SK-N-SH treated with all-trans-retinoic acid at 6 μM for 48 hours (cell line): Measurements from ENCODE around the gene AUTS2.

Experiments used
- ARNTL ChIP-seq: fragments of 450-650 bp; formaldehyde crosslinking; IDR thresholded peaks from 2 replicates; pipeline ENCODE4 v1.5.0; 2020; ENCODE audit warnings: low read depth, mild to moderate bottlenecking, moderate library complexity, borderline replicate concordance
- CREB5 ChIP-seq: fragments of 250-450 bp; sonication (Bioruptor Pico); IDR thresholded peaks from 2 replicates; pipeline ENCODE4 v1.5.1; 2020; ENCODE audit warnings: low read depth, mild to moderate bottlenecking, moderate library complexity
- GLIS3 ChIP-seq: fragments of 250-450 bp; sonication (Bioruptor Pico); IDR thresholded peaks from 2 replicates; pipeline ENCODE4 v1.5.0; 2020; ENCODE audit warnings: mild to moderate bottlenecking, moderate library complexity
- PATZ1 ChIP-seq: fragments of 250-450 bp; sonication (Bioruptor Pico); IDR thresholded peaks from 2 replicates; pipeline ENCODE4 v1.8.0; 2020; ENCODE audit warnings: mild to moderate bottlenecking, moderate library complexity, borderline replicate concordance
- POU6F1 ChIP-seq: fragments of 250-450 bp; sonication (Bioruptor Pico); IDR thresholded peaks from 2 replicates; pipeline ENCODE4 v1.8.0; 2021; ENCODE audit warnings: low read depth, mild to moderate bottlenecking, moderate library complexity, borderline replicate concordance
- PPARA ChIP-seq: fragments of 250-450 bp; sonication (Bioruptor Pico); IDR thresholded peaks from 2 replicates; pipeline ENCODE4 v1.5.0; 2020; ENCODE audit warnings: mild to moderate bottlenecking, borderline replicate concordance
- RARB ChIP-seq: fragments of 250-450 bp; sonication (Bioruptor Pico); IDR thresholded peaks from 2 replicates; pipeline ENCODE4 v1.8.0; 2021; ENCODE audit warnings: mild to moderate bottlenecking, moderate library complexity
- SNAI2 ChIP-seq: fragments of 250-450 bp; sonication (Bioruptor Pico); IDR thresholded peaks from 2 replicates; pipeline ENCODE4 v1.5.0; 2020; ENCODE audit warnings: mild to moderate bottlenecking, moderate library complexity
- TOX ChIP-seq: fragments of 250-450 bp; sonication (Bioruptor Pico); IDR thresholded peaks from 2 replicates; pipeline ENCODE4 v1.8.0; 2021; ENCODE audit warnings: mild to moderate bottlenecking, moderate library complexity, borderline replicate concordance
- ZC3H10 ChIP-seq: fragments of 250-450 bp; sonication (Bioruptor Pico); IDR thresholded peaks from 2 replicates; pipeline ENCODE4 v1.5.1; 2021; ENCODE audit warnings: mild to moderate bottlenecking, moderate library complexity
- ZFP3 ChIP-seq: fragments of 250-450 bp; sonication (Bioruptor Pico); IDR thresholded peaks from 2 replicates; pipeline ENCODE4 v1.5.0; 2020; ENCODE audit warnings: mild to moderate bottlenecking, moderate library complexity
- ZFP30 ChIP-seq: fragments of 450-650 bp; formaldehyde crosslinking; IDR thresholded peaks from 2 replicates; pipeline ENCODE4 v1.5.0; 2022; ENCODE audit warnings: mild to moderate bottlenecking, moderate library complexity
- ZNF565 ChIP-seq: fragments of 450-650 bp; formaldehyde crosslinking; conservative IDR thresholded peaks from 2 replicates; pipeline ENCODE4 v1.5.0; 2020; ENCODE audit warnings: low read depth, mild to moderate bottlenecking, moderate library complexity
- ZNF70 ChIP-seq: fragments of 450-650 bp; formaldehyde crosslinking; IDR thresholded peaks from 2 replicates; pipeline ENCODE4 v1.5.0; 2020; ENCODE audit warnings: mild to moderate bottlenecking, moderate library complexity

- TF ChIP-seq CREB5 (CRISPR knock-in tag) (no peak), TOX (CRISPR knock-in tag) (no peak), PPARA (CRISPR knock-in tag) (no peak), PATZ1 (CRISPR knock-in tag) (no peak), RARB (CRISPR knock-in tag) (no peak), ARNTL (no peak), SNAI2 (no peak), ZFP3 (CRISPR knock-in tag) (no peak), ZFP30 (no peak), GLIS3 (CRISPR knock-in tag) (no peak), ZNF565 (no peak), POU6F1 (CRISPR knock-in tag) (no peak), ZNF70 (CRISPR knock-in tag) (no peak), ZC3H10 (CRISPR knock-in tag) (no peak)
Observed at GRCh38 chr7:70137126-70137525, 538.9 kb downstream of the AUTS2 start.
